ENCODE results near the gene FAF2. TPM values are rescaled to one million over a fixed set of nuclear protein-coding genes. Genes with fewer than 3 reads are reported as not detected.

Gene FAF2
- total and polyA plus RNA-seq, 10 of the 15 experiments (the other 5 are each of a cell fraction or from before 2014, with no cell fraction given): 19.0 to 45.1 (median 35.6) TPM

GRCh38 chr5:176542596-176543427, 94.6 kb downstream of the FAF2 start:
- RAD21 ChIA-PET (ENCODE audit: unreplicated experiment): interaction anchor here (0.6 to 2.4 kb wide), 7 partner anchors 8 to 308 kb away, joined by 3 to 17 read pairs (median 3); partner anchors contain the start of genes CLTB and FAF2
- no TSS peak for BruUV-seq (replicated peaks)
- intact Hi-C loops (cut with micrococcal nuclease; ENCODE audit: unreplicated experiment): no loop called here
- TF ChIP-seq USF2 (IDR thresholded peaks at IDR 0.05; ENCODE audit: borderline replicate concordance, low read depth, low read length): no peak
- no peak for TF ChIP-seq HDAC2 (IDR thresholded peaks at IDR 0.05)
- TF ChIP-seq IRF5 (IDR thresholded peaks at IDR 0.05; ENCODE audit: borderline replicate concordance): no peak
- no peak for TF ChIP-seq POLR2AphosphoS5 (IDR thresholded peaks at IDR 0.05; ENCODE audit: low read length)
- no peak for TF ChIP-seq ZBED1 (IDR thresholded peaks at IDR 0.05; ENCODE audit: borderline replicate concordance)
- TF ChIP-seq ZZZ3 (IDR thresholded peaks at IDR 0.05; ENCODE audit: control insufficient read depth, insufficient read length, low read depth): no peak
- no peak for TF ChIP-seq TARDBP (IDR thresholded peaks at IDR 0.05; ENCODE audit: borderline replicate concordance)
- TF ChIP-seq SUZ12 (IDR thresholded peaks at IDR 0.05; ENCODE audit: unreplicated experiment): no peak
- TF ChIP-seq CREB1 (IDR thresholded peaks at IDR 0.05; ENCODE audit: low read depth): no peak
- TF ChIP-seq ZNF24 (IDR thresholded peaks at IDR 0.05): no peak
- no peak for TF ChIP-seq KDM1A (IDR thresholded peaks at IDR 0.05; ENCODE audit: borderline replicate concordance)
- TF ChIP-seq FOXK2 (IDR thresholded peaks at IDR 0.05): no peak
- TF ChIP-seq NFIC (IDR thresholded peaks at IDR 0.05; ENCODE audit: low read depth, low read length): no peak
- TF ChIP-seq E2F4 (IDR thresholded peaks at IDR 0.05; ENCODE audit: low read depth, low read length): no peak
- TF ChIP-seq ATF2 (IDR thresholded peaks at IDR 0.05; ENCODE audit: low read length): no peak
- TF ChIP-seq BCL3 (IDR thresholded peaks at IDR 0.05; ENCODE audit: borderline replicate concordance, insufficient read depth, low read depth, low read length, poor library complexity, severe bottlenecking): no peak
- TF ChIP-seq PAX8 (IDR thresholded peaks at IDR 0.05): no peak

More at GRCh38 chr5:176542596-176543427, 94.6 kb downstream of the FAF2 start:
- in situ Hi-C loops (cut with MboI): no loop called here
- Histone ChIP-seq H3K9me3 (replicated peaks; ENCODE audit: control insufficient read depth, insufficient read depth, low read length) (no peaks in the 10 kb centered on the region), H3K27me3 (replicated peaks in 1 of 2; ENCODE audit: control insufficient read depth in 2 of 2, insufficient read depth in 2 of 2, low read length in 1 of 2) (no peaks in the 10 kb centered on the region), H3K4me3 (peak overlapping the region; percentile 88), H3K36me3 (ENCODE audit: control insufficient read depth in 2 of 2, insufficient read depth in 2 of 2, low read length in 1 of 2) (no peaks in the 10 kb centered on the region), H2AFZ (ENCODE audit: control insufficient read depth, low read depth, low read length) (peak overlapping the region; percentile 98), H3K27ac (ENCODE audit: control insufficient read depth, insufficient read depth) (peak overlapping the region; percentile 30), H3K4me2 (ENCODE audit: control insufficient read depth, insufficient read depth) (peak overlapping the region; percentile 98), H3K4me1 (ENCODE audit: control insufficient read depth, insufficient read depth, low read length) (peaks cover 17% of the 10 kb centered on the region), H3K79me2 (ENCODE audit: control insufficient read depth, insufficient read depth, low read length) (0 out of 2 replicates have a peak, but pooled peaks cover 1% of the 10 kb centered on the region), H4K20me1 (ENCODE audit: control insufficient read depth, insufficient read depth) (no peaks in the 10 kb centered on the region), H3K9ac (ENCODE audit: control insufficient read depth, insufficient read depth, low read length) (peak overlapping the region; percentile 57)
- SMC1A ChIA-PET (ENCODE audit: uncharacterized antibody, unreplicated experiment): interaction anchor here (1.0 to 2.0 kb wide), 4 partner anchors 9 to 126 kb away, joined by 3 to 9 read pairs (median 6); partner anchors contain the start of gene CLTB
- DNase-seq (ENCODE audit: low read depth, low spot score): no peak
- ATAC-seq: peak; percentile 44
- WGBS (ENCODE audit: insufficient coverage, insufficient replicate concordance, low lambda C conversion rate, missing lambda C conversion rate): 1% methylated on average over 86 of the region's 110 CpGs
- CTCF ChIA-PET: interaction anchor here (0.6 to 2.7 kb wide), 11 partner anchors 8 to 1599 kb away, joined by 3 to 18 read pairs (median 3); partner anchors contain the start of genes CLTB, KIAA1191 and SNCB
- POLR2A ChIA-PET: interaction anchor here (0.6 to 1.5 kb wide), 5 partner anchors 8 to 758 kb away, joined by 3 to 9 read pairs (median 5); no protein-coding TSS in a partner anchor
- no peak for FAIRE-seq

Data from GM12878 (cell line).